K562 (cell line): ENCODE measurements around the gene FOXN1. TPM values are rescaled to one million over a fixed set of nuclear protein-coding genes. Genes with fewer than 3 reads are reported as not detected.

ENCODE experiments used
- ELF1 ChIP-seq: fragments of 200-800 bp; sonication (Bioruptor generic); IDR thresholded peaks from 2 replicates; pipeline ENCODE4 v1.6.1; 2016; ENCODE audit warnings: missing genetic modification characterization, missing compliant biosample characterization
- EP300 ChIP-seq: IDR thresholded peaks from 2 replicates; pipeline ENCODE4 v1.6.1; 2012; ENCODE audit warnings: low read length, improper control_type of control experiment
- FOXP1 ChIP-seq: sonication (generic); formaldehyde crosslinking; IDR thresholded peaks from 2 replicates; pipeline ENCODE4 v1.8.0; 2022; ENCODE audit warnings: mild to moderate bottlenecking, missing genetic modification reagents
- MEF2D ChIP-seq: conservative IDR thresholded peaks from 2 replicates; pipeline ENCODE4 v1.6.1; 2016; ENCODE audit warnings: low read depth, missing genetic modification characterization, missing compliant biosample characterization
- RBM14 ChIP-seq: fragments of 200-400 bp; formaldehyde crosslinking; IDR thresholded peaks from 2 replicates; pipeline ENCODE4 v1.6.1; 2018; ENCODE audit warnings: low read depth, mild to moderate bottlenecking, low read length, moderate library complexity, borderline replicate concordance; ENCODE audit not compliant: insufficient read depth
- RFX5 ChIP-seq: IDR thresholded peaks from 2 replicates; pipeline ENCODE4 v1.6.1; 2011; ENCODE audit warnings: low read depth, mild to moderate bottlenecking, improper control_type of control experiment, low read length
- TOE1 ChIP-seq, 2 experiments: fragments of 450-650 bp in 1 of 2; sonication (generic) in 1 of 2; formaldehyde crosslinking in 1 of 2; IDR thresholded peaks; 2 replicates each; pipeline versions ENCODE4 v1.7.1 to v1.8.0; 2016 to 2022; ENCODE audit warnings: borderline replicate concordance in 2 of 2, mild to moderate bottlenecking in 2 of 2, antibody characterized with exemption in 1 of 2, inconsistent platforms in 1 of 2, low read depth in 1 of 2, missing genetic modification reagents in 1 of 2, moderate library complexity in 1 of 2
- ZNF23 ChIP-seq: fragments of 250-450 bp; sonication (Bioruptor Pico); IDR thresholded peaks from 2 replicates; pipeline ENCODE4 v1.4.0; 2020; ENCODE audit warnings: mild to moderate bottlenecking
- ZNF445 ChIP-seq: fragments of 250-450 bp; sonication (Bioruptor Pico); IDR thresholded peaks from 2 replicates; pipeline ENCODE4 v1.4.0; 2020; ENCODE audit warnings: low read depth, mild to moderate bottlenecking, moderate library complexity
- polyA plus RNA-seq, 8 experiments: library from polyadenylated mRNA; depleted of rRNA in 4 of 8; stranded (reverse) in 5 of 8; unstranded in 3 of 8; fragments of >200 nt; fragmentation: Nextera tagmentation in 2 of 8; fragmentation: Illumina TruSeq in 1 of 8; extraction: Ambion mirVana in 2 of 8; extraction: Trizol in 1 of 8; gene quantifications; 2 replicates each; pipeline versions ENCODE4 v1.2.1 to v1.2.3, GENCODE V29; 2011 to 2014; ENCODE audit warnings: inconsistent platforms in 1 of 8, missing spikeins in 1 of 8
- total RNA-seq, 7 experiments: library from RNA; depleted of rRNA in 6 of 7; stranded (reverse); fragments of >200 nt in 6 of 7; fragmentation: Illumina TruSeq in 2 of 7; extraction: Trizol in 2 of 7; gene quantifications; 2 replicates each; pipeline versions ENCODE4 v1.2.1 to v1.2.3, GENCODE V29; 2011 to 2021; ENCODE audit warnings: low replicate concordance in 1 of 7
- TF ChIP-seq, protein P1 (sequence below): fragments of 250-450 bp; sonication (Bioruptor Pico); IDR thresholded peaks from 2 replicates; pipeline ENCODE4 v1.5.0; 2021; ENCODE audit warnings: mild to moderate bottlenecking, borderline replicate concordance
- TF ChIP-seq, protein P2 (sequence below): fragments of 200-800 bp; sonication (Bioruptor generic); IDR thresholded peaks from 2 replicates; pipeline ENCODE4 v1.6.1; 2017; ENCODE audit warnings: missing genetic modification characterization, missing compliant biosample characterization
- TF ChIP-seq, protein P3 (sequence below): sonication (generic); formaldehyde crosslinking; IDR thresholded peaks from 2 replicates; pipeline ENCODE4 v1.8.1; 2023; ENCODE audit warnings: mild to moderate bottlenecking, missing genetic modification reagents, moderate library complexity
- TF ChIP-seq, protein P4 (sequence below): sonication (generic); formaldehyde crosslinking; IDR thresholded peaks from 2 replicates; pipeline ENCODE4 v1.4.0; 2020; ENCODE audit warnings: mild to moderate bottlenecking, missing genetic modification reagents
- TF ChIP-seq, protein P5 (sequence below): fragments of 450-650 bp; formaldehyde crosslinking; IDR thresholded peaks from 2 replicates; pipeline ENCODE4 v1.4.0; 2022; ENCODE audit warnings: missing genetic modification characterization
- TF ChIP-seq, protein P6 (sequence below), 2 experiments: IDR thresholded peaks; 2 replicates each; pipeline ENCODE4 v1.6.1; 2011; ENCODE audit warnings: borderline replicate concordance in 1 of 2, control low read depth in 1 of 2, low read depth in 1 of 2, low read length in 1 of 2, mild to moderate bottlenecking in 1 of 2, mixed read lengths in 1 of 2, moderate library complexity in 1 of 2; ENCODE audit not compliant: insufficient read depth in 1 of 2, insufficient read length in 1 of 2, poor library complexity in 1 of 2, severe bottlenecking in 1 of 2; ENCODE audit errors: extremely low read depth in 1 of 2

Gene FOXN1
- total and polyA plus RNA-seq, 9 of the 15 experiments (the other 6 are each of a cell fraction or from before 2014, with no cell fraction given): not detected

DNA sequence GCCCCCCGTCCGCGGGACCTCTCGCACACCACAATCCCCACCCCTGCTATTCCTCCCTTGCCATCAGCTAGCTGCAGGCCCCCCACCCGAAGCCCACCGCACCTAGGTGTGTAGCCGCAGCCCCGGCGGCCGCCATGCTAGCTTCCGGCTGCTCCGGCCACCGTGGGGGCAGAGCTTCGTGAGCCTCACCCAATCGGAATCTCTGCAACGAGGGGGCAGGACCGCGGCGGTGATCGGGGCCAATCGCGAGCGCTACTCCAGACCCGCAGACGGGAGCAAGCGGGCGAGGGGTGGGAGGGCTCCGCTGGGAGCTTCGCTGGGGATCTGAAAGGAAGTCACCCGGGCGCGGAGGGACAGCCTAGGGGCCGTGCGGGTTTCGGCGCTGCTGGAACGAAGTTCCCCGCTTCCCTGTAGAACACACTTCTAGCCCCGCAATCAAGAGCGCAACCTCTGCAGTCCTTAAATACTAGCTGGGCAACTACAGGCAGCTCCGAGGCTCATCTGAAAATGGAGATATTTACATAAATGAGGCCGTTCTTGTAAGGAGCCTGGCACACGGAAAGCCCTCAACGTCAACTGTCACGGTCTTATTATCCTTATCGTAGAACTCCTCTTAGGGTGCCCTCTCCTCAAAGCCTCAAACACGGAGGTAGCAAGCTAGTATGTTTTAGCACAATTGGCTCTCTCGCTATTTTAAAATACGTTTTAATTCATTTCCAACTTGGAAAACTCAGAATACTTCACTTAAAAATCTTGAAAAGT is 65.4 kb downstream of the FOXN1 start, which contains the start of gene PIGS (continued):
- TF ChIP-seq, protein P1, sequence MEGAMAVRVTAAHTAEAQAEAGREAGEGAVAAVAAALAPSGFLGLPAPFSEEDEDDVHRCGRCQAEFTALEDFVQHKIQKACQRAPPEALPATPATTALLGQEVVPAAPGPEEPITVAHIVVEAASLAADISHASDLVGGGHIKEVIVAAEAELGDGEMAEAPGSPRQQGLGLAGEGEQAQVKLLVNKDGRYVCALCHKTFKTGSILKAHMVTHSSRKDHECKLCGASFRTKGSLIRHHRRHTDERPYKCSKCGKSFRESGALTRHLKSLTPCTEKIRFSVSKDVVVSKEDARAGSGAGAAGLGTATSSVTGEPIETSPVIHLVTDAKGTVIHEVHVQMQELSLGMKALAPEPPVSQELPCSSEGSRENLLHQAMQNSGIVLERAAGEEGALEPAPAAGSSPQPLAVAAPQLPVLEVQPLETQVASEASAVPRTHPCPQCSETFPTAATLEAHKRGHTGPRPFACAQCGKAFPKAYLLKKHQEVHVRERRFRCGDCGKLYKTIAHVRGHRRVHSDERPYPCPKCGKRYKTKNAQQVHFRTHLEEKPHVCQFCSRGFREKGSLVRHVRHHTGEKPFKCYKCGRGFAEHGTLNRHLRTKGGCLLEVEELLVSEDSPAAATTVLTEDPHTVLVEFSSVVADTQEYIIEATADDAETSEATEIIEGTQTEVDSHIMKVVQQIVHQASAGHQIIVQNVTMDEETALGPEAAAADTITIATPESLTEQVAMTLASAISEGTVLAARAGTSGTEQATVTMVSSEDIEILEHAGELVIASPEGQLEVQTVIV (CRISPR knock-in tag): no peak
- TF ChIP-seq, protein P2, sequence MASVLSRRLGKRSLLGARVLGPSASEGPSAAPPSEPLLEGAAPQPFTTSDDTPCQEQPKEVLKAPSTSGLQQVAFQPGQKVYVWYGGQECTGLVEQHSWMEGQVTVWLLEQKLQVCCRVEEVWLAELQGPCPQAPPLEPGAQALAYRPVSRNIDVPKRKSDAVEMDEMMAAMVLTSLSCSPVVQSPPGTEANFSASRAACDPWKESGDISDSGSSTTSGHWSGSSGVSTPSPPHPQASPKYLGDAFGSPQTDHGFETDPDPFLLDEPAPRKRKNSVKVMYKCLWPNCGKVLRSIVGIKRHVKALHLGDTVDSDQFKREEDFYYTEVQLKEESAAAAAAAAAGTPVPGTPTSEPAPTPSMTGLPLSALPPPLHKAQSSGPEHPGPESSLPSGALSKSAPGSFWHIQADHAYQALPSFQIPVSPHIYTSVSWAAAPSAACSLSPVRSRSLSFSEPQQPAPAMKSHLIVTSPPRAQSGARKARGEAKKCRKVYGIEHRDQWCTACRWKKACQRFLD (CRISPR knock-in tag): 0 out of 2 replicates have a peak, but pooled peaks have one; percentile 16
- no peak for TF ChIP-seq FOXP1 (CRISPR knock-in tag)
- TF ChIP-seq ZNF23: no peak
- peak; percentile 51; the same call in 1 of the 2 replicates for TF ChIP-seq ELF1 (tag)
- TF ChIP-seq, protein P3, sequence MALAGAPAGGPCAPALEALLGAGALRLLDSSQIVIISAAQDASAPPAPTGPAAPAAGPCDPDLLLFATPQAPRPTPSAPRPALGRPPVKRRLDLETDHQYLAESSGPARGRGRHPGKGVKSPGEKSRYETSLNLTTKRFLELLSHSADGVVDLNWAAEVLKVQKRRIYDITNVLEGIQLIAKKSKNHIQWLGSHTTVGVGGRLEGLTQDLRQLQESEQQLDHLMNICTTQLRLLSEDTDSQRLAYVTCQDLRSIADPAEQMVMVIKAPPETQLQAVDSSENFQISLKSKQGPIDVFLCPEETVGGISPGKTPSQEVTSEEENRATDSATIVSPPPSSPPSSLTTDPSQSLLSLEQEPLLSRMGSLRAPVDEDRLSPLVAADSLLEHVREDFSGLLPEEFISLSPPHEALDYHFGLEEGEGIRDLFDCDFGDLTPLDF (CRISPR knock-in tag): no peak
- TF ChIP-seq, protein P4, sequence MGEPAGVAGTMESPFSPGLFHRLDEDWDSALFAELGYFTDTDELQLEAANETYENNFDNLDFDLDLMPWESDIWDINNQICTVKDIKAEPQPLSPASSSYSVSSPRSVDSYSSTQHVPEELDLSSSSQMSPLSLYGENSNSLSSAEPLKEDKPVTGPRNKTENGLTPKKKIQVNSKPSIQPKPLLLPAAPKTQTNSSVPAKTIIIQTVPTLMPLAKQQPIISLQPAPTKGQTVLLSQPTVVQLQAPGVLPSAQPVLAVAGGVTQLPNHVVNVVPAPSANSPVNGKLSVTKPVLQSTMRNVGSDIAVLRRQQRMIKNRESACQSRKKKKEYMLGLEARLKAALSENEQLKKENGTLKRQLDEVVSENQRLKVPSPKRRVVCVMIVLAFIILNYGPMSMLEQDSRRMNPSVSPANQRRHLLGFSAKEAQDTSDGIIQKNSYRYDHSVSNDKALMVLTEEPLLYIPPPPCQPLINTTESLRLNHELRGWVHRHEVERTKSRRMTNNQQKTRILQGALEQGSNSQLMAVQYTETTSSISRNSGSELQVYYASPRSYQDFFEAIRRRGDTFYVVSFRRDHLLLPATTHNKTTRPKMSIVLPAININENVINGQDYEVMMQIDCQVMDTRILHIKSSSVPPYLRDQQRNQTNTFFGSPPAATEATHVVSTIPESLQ (CRISPR knock-in tag): no peak
- no peak for TF ChIP-seq RBM14
- TF ChIP-seq TOE1 (IDR thresholded peaks at IDR 0.05; ENCODE audit: borderline replicate concordance): no peak
- no peak for TF ChIP-seq TOE1 (CRISPR knock-in tag; IDR thresholded peaks at IDR 0.05; ENCODE audit: borderline replicate concordance, low read depth)
- no peak for TF ChIP-seq ZNF445
- no peak for TF ChIP-seq MEF2D (tag)
- TF ChIP-seq RFX5: no peak
- TF ChIP-seq, protein P5, sequence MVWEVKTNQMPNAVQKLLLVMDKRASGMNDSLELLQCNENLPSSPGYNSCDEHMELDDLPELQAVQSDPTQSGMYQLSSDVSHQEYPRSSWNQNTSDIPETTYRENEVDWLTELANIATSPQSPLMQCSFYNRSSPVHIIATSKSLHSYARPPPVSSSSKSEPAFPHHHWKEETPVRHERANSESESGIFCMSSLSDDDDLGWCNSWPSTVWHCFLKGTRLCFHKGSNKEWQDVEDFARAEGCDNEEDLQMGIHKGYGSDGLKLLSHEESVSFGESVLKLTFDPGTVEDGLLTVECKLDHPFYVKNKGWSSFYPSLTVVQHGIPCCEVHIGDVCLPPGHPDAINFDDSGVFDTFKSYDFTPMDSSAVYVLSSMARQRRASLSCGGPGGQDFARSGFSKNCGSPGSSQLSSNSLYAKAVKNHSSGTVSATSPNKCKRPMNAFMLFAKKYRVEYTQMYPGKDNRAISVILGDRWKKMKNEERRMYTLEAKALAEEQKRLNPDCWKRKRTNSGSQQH (CRISPR knock-in tag): no peak
- TF ChIP-seq, protein P6, sequence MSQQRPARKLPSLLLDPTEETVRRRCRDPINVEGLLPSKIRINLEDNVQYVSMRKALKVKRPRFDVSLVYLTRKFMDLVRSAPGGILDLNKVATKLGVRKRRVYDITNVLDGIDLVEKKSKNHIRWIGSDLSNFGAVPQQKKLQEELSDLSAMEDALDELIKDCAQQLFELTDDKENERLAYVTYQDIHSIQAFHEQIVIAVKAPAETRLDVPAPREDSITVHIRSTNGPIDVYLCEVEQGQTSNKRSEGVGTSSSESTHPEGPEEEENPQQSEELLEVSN (IDR thresholded peaks at IDR 0.05; ENCODE audit: borderline replicate concordance in 1 of 2, extremely low read depth in 1 of 2, insufficient read depth in 1 of 2, insufficient read length in 1 of 2, low read depth in 1 of 2, low read length in 1 of 2, poor library complexity in 1 of 2, severe bottlenecking in 1 of 2): peak in 1 of 2 experiments; percentile 45
- no peak for TF ChIP-seq EP300
